ENCODE results near the gene DNAH10. TPM values are rescaled to one million over a fixed set of nuclear protein-coding genes. Genes with fewer than 3 reads are reported as not detected.

DNAH10 gene
- total and polyA plus RNA-seq, 2 of the 13 experiments (the other 11 are each of a cell fraction or from before 2014, with no cell fraction given): 0.01 to 0.02 TPM

- no peak for FAIRE-seq
- BruUV-seq (replicated peaks): no TSS peak
- 38% methylated on average over 3 of the region's 3 CpGs for WGBS (ENCODE audit: low lambda C conversion rate)
Observed at GRCh38 chr12:123919980-123920360, 157.9 kb downstream of the DNAH10 start.

More at GRCh38 chr12:123919980-123920360, 157.9 kb downstream of the DNAH10 start:
- intact Hi-C loops (cut with micrococcal nuclease; ENCODE audit: unreplicated experiment) (no loop called here), in situ Hi-C loops (cut with HindIII; ENCODE audit: extremely low pct_ligation_motif_present, low pct_unique_long_range_greater_than_20kb) (no loop called here)
- no peak overlapping the region for H3K9ac ChIP-seq (ENCODE audit: insufficient read depth, low read depth, low read length)
- H4K20me1 ChIP-seq (ENCODE audit: insufficient read depth, low read length): no peaks in the 10 kb centered on the region
- DNase-seq (ENCODE audit: low spot score) (no peak), ATAC-seq (no peak)
- ChIA-PET CTCF (ENCODE audit: low intra/inter-chr PET ratio, low total read pairs) (no interaction called here), POLR2A (no interaction called here)
- peaks cover 0 to 24% of the 10 kb centered on the region in 2 experiments; a peak in 2 of 5 replicates for H3K27me3 ChIP-seq (ENCODE audit: control insufficient read depth in 1 of 2, insufficient read depth in 2 of 2, low read length in 2 of 2)
- TF ChIP-seq RARG (CRISPR knock-in tag; IDR thresholded peaks at IDR 0.05; ENCODE audit: low read depth) (no peak), ZNF276 (CRISPR knock-in tag; IDR thresholded peaks at IDR 0.05; ENCODE audit: low read depth) (no peak), PATZ1 (CRISPR knock-in tag; IDR thresholded peaks at IDR 0.05) (no peak), RARA (CRISPR knock-in tag; IDR thresholded peaks at IDR 0.05) (no peak), HES4 (CRISPR knock-in tag; IDR thresholded peaks at IDR 0.05; ENCODE audit: borderline replicate concordance) (no peak), CHD4 (IDR thresholded peaks at IDR 0.05; ENCODE audit: borderline replicate concordance, low read length) (no peak), TAF15 (IDR thresholded peaks at IDR 0.05; ENCODE audit: low read depth, low read length, poor library complexity, severe bottlenecking) (no peak)
- no peak overlapping the region for H3K4me2 ChIP-seq (ENCODE audit: low read depth, low read length)
- no peaks in the 10 kb centered on the region for H3K79me2 ChIP-seq (ENCODE audit: insufficient read depth, low read length)
- H3K4me1 ChIP-seq (ENCODE audit: insufficient read depth, low read length): no peaks in the 10 kb centered on the region
- H3K36me3 ChIP-seq (replicated peaks in 1 of 2; ENCODE audit: control insufficient read depth in 1 of 2, insufficient read depth in 2 of 2, low read length in 2 of 2): no peaks in the 10 kb centered on the region
- no peaks in the 10 kb centered on the region for H3K9me3 ChIP-seq (ENCODE audit: low read length)
- no peak overlapping the region for H3K4me3 ChIP-seq (replicated peaks in 1 of 3; ENCODE audit: insufficient read depth in 1 of 3, low read depth in 2 of 3, low read length in 3 of 3)
- H3K27ac ChIP-seq (ENCODE audit: extremely low read length, insufficient read depth, low read length): no peak overlapping the region
- no peak overlapping the region for H2AFZ ChIP-seq (ENCODE audit: low read length)
